LNCaP clone FGC (cell line): ENCODE data around the gene CLEC16A.

Source experiments
- DNase-seq: peaks from one replicate; pipeline ENCODE4 v3.0.0-alpha.2; 2011; ENCODE audit warnings: low read depth
- H3K4me3 ChIP-seq: 2 replicates; pipeline ENCODE4 v1.5.1; 2011; ENCODE audit warnings: mild to moderate bottlenecking, low read depth, low read length, control low read depth
- CTCF ChIP-seq: IDR thresholded peaks from 2 replicates; pipeline ENCODE4 v1.5.1; 2012; ENCODE audit warnings: mild to moderate bottlenecking; ENCODE audit not compliant: control insufficient read depth, insufficient read depth; ENCODE audit errors: extremely low read depth

Gene CLEC16A

GRCh38 chr16:11111856-11112634, 167.7 kb downstream of the CLEC16A start:
- H3K4me3 ChIP-seq: no peak overlapping the region
- TF ChIP-seq CTCF: no peak
- DNase-seq: no peak

GRCh38 chr16:11112723-11113348, 168.5 kb downstream of the CLEC16A start:
- TF ChIP-seq CTCF: no peak
- no peak overlapping the region for H3K4me3 ChIP-seq
- no peak for DNase-seq

DNA sequence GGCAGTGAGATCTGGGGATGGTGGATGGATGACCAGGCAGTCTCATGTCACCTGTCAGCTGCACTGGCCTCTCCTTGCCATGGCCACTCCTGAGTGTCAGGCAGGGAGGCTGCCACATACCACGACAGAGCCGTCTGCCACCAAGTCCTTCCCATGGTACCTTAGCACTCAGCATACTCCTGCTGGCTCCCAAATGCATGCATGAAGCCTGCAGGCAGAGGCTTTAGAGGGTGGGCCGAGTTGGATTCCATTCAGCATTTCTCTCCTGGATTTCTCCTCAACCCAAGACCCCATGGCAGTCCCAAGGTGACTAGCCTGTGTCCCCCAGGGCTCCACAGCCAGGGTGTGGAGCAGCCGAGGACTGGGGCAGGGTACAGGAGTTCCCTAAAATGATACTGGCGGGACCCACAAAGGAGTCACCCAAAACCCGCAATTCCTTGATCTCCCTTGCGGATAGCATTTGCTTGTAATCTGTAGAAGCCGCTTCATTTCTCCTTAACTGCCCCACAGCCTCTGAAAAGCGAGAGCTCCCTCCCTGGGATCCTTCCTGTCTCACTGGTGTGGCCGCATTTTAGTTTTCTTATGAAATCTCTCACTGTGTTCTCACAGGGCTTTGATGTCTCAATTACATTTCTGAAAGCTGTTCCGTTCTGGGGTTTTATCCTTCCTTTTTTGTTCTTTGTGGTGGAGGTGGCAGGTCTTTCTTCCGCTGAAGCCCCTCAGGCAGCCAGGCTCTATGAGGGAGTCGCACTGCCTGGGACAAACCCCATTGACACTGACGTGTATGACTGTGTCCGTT, 170.2 kb downstream of the CLEC16A start:
- H3K4me3 ChIP-seq: no peak overlapping the region
- TF ChIP-seq CTCF: no peak
- no peak for DNase-seq

DNA sequence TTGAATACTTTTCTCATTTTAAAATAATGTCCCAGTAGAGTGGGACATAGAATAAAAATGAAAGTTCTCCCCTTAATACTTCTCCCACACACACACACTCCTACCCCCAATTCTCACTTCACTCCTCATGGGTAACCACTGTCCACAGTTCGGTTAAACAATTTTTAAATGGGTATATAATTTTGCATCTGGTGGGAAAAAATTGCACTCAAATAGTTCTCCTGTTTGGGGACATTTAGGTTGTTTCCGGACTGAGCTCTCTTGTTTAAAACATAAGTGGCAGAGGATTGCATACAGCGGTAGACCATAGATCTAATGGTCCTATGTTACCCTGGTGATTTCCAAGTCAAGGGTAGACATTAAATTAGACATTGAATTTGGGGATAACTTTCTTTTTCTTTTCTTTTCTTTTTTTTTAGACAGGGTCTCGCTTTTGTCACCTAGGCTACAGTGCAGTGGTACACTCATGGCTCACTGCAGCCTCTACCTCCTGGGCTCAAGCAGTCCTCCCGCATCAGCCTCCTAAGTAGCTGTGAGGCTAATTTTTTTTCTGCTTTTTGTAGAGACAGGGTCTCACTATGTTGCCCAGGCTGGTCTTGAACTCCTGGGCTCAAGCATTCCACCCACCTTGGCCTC, 173.3 kb downstream of the CLEC16A start:
- no peak for TF ChIP-seq CTCF
- no peak for DNase-seq
- H3K4me3 ChIP-seq: no peak overlapping the region

- H3K4me3 ChIP-seq: no peak overlapping the region
- no peak for TF ChIP-seq CTCF
- no peak for DNase-seq
Measured at GRCh38 chr16:11118479-11118878, 174.1 kb downstream of the CLEC16A start.

GRCh38 chr16:11121083-11121608, 176.8 kb downstream of the CLEC16A start:
- no peak for TF ChIP-seq CTCF
- H3K4me3 ChIP-seq: no peak overlapping the region
- no peak for DNase-seq
